IPS-15b (cell line): Measurements from ENCODE around the gene SLC5A2.
"Not testable (repeated sequence)": the region's sequence is repeated elsewhere in the genome, so short reads cannot be mapped to it uniquely, and the experiment has no call there.

ENCODE experiments used
- H3K27me3 ChIP-seq: one replicate; pipeline ENCODE4 v1.6.1; 2013; ENCODE audit warnings: low read length; ENCODE audit not compliant: control insufficient read depth, insufficient read depth
- H3K36me3 ChIP-seq: one replicate; pipeline ENCODE4 v1.6.1; 2013; ENCODE audit warnings: low read length; ENCODE audit not compliant: control insufficient read depth, insufficient read depth
- H3K4me1 ChIP-seq: one replicate; pipeline ENCODE4 v1.6.1; 2013; ENCODE audit warnings: mild to moderate bottlenecking, low read length; ENCODE audit not compliant: control insufficient read depth, insufficient read depth
- H3K4me3 ChIP-seq: one replicate; pipeline ENCODE4 v1.5.1; 2013; ENCODE audit warnings: low read depth, low read length
- H3K9ac ChIP-seq: one replicate; pipeline ENCODE4 v1.6.1; 2013; ENCODE audit warnings: low read depth, mild to moderate bottlenecking, low read length
- H3K9me3 ChIP-seq: one replicate; pipeline ENCODE4 v1.6.1; 2013; ENCODE audit warnings: mild to moderate bottlenecking, low read length; ENCODE audit not compliant: control insufficient read depth, insufficient read depth

The SLC5A2 gene

GRCh38 chr16:31528523-31529107, 45.7 kb downstream of the SLC5A2 start:
- no peak overlapping the region for H3K9ac ChIP-seq
- peak overlapping the region; percentile 64 for H3K4me3 ChIP-seq
- H3K27me3 ChIP-seq = peaks cover 47% of the 10 kb centered on the region
- H3K4me1 ChIP-seq = peaks cover 21% of the 10 kb centered on the region
- no peaks in the 10 kb centered on the region for H3K36me3 ChIP-seq
- no peaks in the 10 kb centered on the region for H3K9me3 ChIP-seq

DNA sequence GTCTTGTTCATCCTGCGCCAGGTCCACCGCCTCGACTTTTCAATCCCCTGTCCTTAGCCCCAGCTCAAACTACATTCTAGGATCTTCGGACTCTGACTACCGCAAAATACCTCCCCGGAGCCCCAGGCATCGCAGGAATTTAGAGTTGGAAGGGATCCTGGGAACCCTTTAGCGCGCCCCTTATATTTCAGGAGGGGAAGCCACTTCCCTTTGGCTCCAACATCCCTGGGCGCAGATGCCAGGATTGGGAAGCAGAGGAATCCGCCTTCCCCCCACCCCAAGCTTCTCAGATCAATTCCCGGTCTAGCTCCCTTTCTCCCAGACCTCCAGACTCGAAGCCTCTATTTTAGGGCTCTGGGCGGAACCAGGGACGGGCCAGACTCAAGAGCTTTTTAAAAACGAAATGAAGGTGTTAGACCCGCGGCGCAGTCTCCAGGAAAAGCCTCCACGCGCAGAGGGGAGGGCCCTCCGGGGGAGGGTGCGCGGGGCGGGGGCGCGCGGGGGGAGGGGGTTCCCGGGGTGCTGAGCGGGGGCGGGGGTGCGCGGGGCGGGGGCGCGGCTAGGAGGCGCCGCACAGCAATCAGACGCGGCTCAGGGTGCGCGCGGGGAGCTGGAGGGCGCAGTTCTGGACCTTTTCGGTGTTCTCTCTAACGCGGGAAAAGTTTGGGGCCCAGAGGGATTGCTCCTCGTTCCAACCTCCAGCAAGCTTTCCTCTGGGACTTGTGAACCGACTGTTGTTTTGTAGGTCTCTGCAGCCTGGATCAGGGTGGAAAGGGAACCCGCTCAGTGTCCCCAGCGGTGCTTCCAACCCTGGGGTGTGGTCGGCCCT, 46.4 kb downstream of the SLC5A2 start:
- Histone ChIP-seq H3K9ac (peak overlapping the region; percentile 65), H3K36me3 (no peaks in the 10 kb centered on the region), H3K4me1 (peaks cover 21% of the 10 kb centered on the region), H3K4me3 (peak overlapping the region; percentile 71), H3K27me3 (peaks cover 47% of the 10 kb centered on the region), H3K9me3 (no peaks in the 10 kb centered on the region)

- H3K36me3 ChIP-seq = no peaks in the 10 kb centered on the region
- H3K9me3 ChIP-seq = no peaks in the 10 kb centered on the region
- peaks cover 46% of the 10 kb centered on the region for H3K27me3 ChIP-seq
- peak overlapping the region; percentile 71 for H3K4me3 ChIP-seq
- H3K4me1 ChIP-seq = peaks cover 21% of the 10 kb centered on the region
- H3K9ac ChIP-seq = peak overlapping the region; percentile 65
Observed at GRCh38 chr16:31529937-31530312, 47.0 kb downstream of the SLC5A2 start.

DNA sequence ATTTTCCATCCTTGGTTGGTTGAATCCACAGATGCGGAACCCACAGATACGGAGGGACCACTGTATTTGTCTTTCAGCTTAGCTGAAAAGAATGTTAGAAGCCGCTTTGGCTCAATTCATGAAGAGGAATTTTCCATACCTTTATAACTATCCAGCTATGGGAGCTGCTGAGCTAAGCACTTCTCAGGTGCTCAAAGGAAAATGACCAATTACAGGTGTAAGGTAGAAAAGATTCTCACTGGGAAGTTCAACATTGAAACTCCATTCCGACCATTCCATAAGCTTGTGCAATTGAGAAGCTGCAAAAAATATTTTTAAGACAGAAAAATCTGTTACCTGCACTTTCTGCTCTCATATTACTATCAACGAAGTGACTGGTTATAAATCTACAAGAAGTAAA, 47.5 kb downstream of the SLC5A2 start:
- Histone ChIP-seq H3K4me1 (peaks cover 21% of the 10 kb centered on the region), H3K27me3 (peaks cover 46% of the 10 kb centered on the region), H3K9me3 (no peaks in the 10 kb centered on the region), H3K4me3 (peak overlapping the region; percentile 71), H3K9ac (no peak overlapping the region), H3K36me3 (no peaks in the 10 kb centered on the region)

DNA sequence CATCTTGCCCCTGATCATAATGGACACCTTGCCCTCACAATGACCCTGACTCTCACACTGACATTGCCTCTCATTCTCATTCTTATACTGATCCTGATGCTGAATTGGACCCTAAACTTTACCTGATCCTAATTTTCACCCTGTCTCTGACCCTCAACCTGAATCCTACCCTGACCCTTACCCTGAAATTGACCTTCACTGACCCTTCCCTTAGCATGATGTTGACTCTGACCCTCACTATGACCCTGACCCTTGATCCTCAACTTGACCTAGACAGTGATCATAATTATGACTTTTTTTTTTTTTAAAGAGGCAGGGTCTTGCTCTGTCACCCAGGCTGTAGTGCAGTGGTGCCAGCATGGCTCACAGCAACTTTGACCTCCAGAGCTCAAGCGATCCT, 48.2 kb downstream of the SLC5A2 start:
- peaks cover 50% of the 10 kb centered on the region for H3K27me3 ChIP-seq
- H3K9me3 ChIP-seq = no peaks in the 10 kb centered on the region
- no peak overlapping the region for H3K9ac ChIP-seq
- peaks cover 21% of the 10 kb centered on the region for H3K4me1 ChIP-seq
- H3K4me3 ChIP-seq = no peak overlapping the region
- H3K36me3 ChIP-seq = no peaks in the 10 kb centered on the region

GRCh38 chr16:31532120-31532519, 49.2 kb downstream of the SLC5A2 start:
- Histone ChIP-seq H3K4me1 (peaks cover 23% of the 10 kb centered on the region), H3K9me3 (no peaks in the 10 kb centered on the region), H3K36me3 (no peaks in the 10 kb centered on the region), H3K27me3 (peaks cover 53% of the 10 kb centered on the region), H3K9ac (no peak overlapping the region), H3K4me3 (no peak overlapping the region)

DNA sequence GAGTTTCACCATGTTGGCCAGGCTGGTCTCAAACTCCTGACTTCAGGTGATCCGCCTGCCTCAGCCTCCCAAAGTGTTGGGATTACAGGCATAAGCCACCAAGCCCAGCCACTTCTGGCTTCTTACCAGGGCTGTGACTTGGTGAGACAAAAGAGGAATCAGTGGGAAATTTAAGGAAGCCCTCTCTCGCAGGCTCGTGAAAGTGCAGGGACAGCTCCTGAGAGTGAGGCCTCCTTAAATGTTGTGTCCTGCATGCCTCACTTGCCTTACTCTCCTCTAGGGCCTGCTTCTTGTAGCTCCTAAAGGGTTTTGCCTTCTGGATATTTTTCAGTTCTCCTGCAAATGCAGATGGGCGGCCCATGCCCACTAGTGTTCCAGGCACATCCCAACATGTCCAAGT, 50.0 kb downstream of the SLC5A2 start:
- Histone ChIP-seq H3K36me3 (no peaks in the 10 kb centered on the region), H3K9me3 (no peaks in the 10 kb centered on the region)

DNA sequence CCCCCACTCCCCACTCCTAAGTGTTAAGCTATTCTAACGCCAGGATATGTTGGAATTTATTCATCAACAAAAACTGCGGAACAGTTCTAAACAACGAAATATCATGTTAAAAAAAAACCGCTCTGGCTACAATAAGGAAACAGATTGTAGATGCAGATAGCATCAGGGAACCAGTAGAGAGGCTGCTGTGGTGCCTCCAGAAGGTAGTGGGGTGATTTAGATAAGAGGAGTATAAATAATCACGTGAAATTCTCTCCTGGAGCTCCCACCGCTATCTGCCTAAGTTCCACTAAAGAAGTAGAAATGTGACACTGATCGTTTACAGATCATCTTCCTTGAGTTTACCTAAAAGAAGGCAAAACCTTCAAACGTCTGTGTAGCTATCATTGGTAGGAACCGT, 52.8 kb downstream of the SLC5A2 start:
- Histone ChIP-seq H3K9ac (no peak overlapping the region), H3K36me3 (no peaks in the 10 kb centered on the region), H3K9me3 (peaks cover 7% of the 10 kb centered on the region), H3K4me3 (no peak overlapping the region), H3K27me3 (peaks cover 22% of the 10 kb centered on the region), H3K4me1 (peaks cover 2% of the 10 kb centered on the region)

More for the DNA sequence above, 50.0 kb downstream of the SLC5A2 start:
- H3K27me3 ChIP-seq = peaks cover 46% of the 10 kb centered on the region
- no peak overlapping the region for H3K9ac ChIP-seq
- peaks cover 15% of the 10 kb centered on the region for H3K4me1 ChIP-seq
- H3K4me3 ChIP-seq = no peak overlapping the region

GRCh38 chr16:31536804-31537361, 54.0 kb downstream of the SLC5A2 start:
- peaks cover 11% of the 10 kb centered on the region for H3K27me3 ChIP-seq
- H3K9me3 ChIP-seq = peaks cover 7% of the 10 kb centered on the region
- peak overlapping the region; percentile 52 for H3K4me3 ChIP-seq
- H3K4me1 ChIP-seq = peaks cover 2% of the 10 kb centered on the region
- H3K9ac ChIP-seq = peak overlapping the region; percentile 37
- no peaks in the 10 kb centered on the region for H3K36me3 ChIP-seq

GRCh38 chr16:31537362-31538242, 54.7 kb downstream of the SLC5A2 start:
- Histone ChIP-seq H3K27me3 (peaks cover 7% of the 10 kb centered on the region), H3K36me3 (no peaks in the 10 kb centered on the region), H3K9ac (peak overlapping the region; percentile 37), H3K4me3 (peak overlapping the region; percentile 52), H3K9me3 (peaks cover 8% of the 10 kb centered on the region), H3K4me1 (peaks cover 2% of the 10 kb centered on the region)

DNA sequence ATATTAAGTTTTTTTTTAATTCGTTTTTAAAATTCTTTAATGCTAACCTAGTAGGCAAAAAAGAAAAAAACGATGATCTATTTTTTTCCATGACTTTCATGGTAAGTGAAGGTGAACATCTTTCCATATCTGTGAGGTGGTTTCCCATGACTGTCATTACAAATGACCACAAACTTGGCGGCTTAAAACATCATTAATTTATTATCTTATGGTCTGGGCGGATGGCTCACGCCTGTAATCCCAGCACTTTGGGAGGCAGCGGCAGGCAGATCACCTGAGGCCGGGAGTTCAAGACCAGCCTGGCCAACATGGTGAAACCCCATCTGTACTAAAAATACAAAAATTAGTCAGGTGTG, 55.3 kb downstream of the SLC5A2 start:
- not testable (repeated sequence) for H3K27me3 ChIP-seq, H3K9ac ChIP-seq, H3K4me1 ChIP-seq, H3K36me3 ChIP-seq, H3K4me3 ChIP-seq
- H3K9me3 ChIP-seq = peaks cover 10% of the 10 kb centered on the region
